Measurements from ENCODE around the gene APOBEC3G.

GRCh38 chr22:39134366-39135091, 57.5 kb downstream of the APOBEC3G start:
- no peak for TF ChIP-seq CTCF (IDR thresholded peaks at IDR 0.05)
- TF ChIP-seq POLR2AphosphoS5 (IDR thresholded peaks at IDR 0.05): no peak
- TF ChIP-seq POLR2A (IDR thresholded peaks at IDR 0.05): no peak
- TF ChIP-seq EP300 (IDR thresholded peaks at IDR 0.05): no peak
